A549 (cell line): ENCODE measurements around the gene SMIM20. TPM values are rescaled to one million over a fixed set of nuclear protein-coding genes. Genes with fewer than 3 reads are reported as not detected.

Source experiments
- ATAC-seq, 2 experiments: fragments of 200-7000 bp in 1 of 2; fragments of >200 bp in 1 of 2; cut with Nextera tagmentation in 1 of 2; cut with Tn5 transposase in 1 of 2; 3 replicates each; pipeline versions ENCODE4 v1.8.0 to v1.9.1; 2018 to 2020; ENCODE audit warnings: mild to moderate bottlenecking in 1 of 2, moderate library complexity in 1 of 2
- CTCF ChIA-PET: fragments of 300-600 bp; sonication (Branson Sonifier 250); formaldehyde crosslinking; extraction: SDS; loops from one replicate; lab custom pipeline; 2021; ENCODE audit warnings: antibody characterized with exemption, inconsistent platforms; lab: Yijun Ruan, JAX
- POLR2A ChIA-PET: fragments of 350-600 bp; formaldehyde crosslinking; extraction: SDS; loops from one replicate; lab custom pipeline; 2021; ENCODE audit warnings: antibody characterized with exemption, inconsistent platforms; lab: Yijun Ruan, JAX
- DNase-seq, 2 experiments: peaks; one replicate each; pipeline versions ENCODE4 v3.0.0 to v3.0.0-alpha.2; 2011 to 2016; ENCODE audit warnings: low read depth in 1 of 2, low spot score in 1 of 2
- FAIRE-seq: peaks from 2 replicates; lab custom pipeline; 2011; peaks lifted over from hg19 to GRCh38; lab: Jason Lieb, UNC
- H3K27ac ChIP-seq, 2 experiments: fragments of >200 bp; sonication (Bioruptor Twin); formaldehyde crosslinking; 3 replicates each; pipeline ENCODE4 v1.5.1; 2016 to 2017
- H3K4me1 ChIP-seq: fragments of >200 bp; sonication (Bioruptor Twin); formaldehyde crosslinking; 3 replicates; pipeline ENCODE4 v1.6.1; 2016
- H3K4me2 ChIP-seq: fragments of >200 bp; sonication (Bioruptor Twin); formaldehyde crosslinking; 3 replicates; pipeline ENCODE4 v1.6.1; 2016
- H3K4me3 ChIP-seq: fragments of >200 bp; sonication (Bioruptor Twin); formaldehyde crosslinking; 3 replicates; pipeline ENCODE4 v1.5.1; 2016
- H3K9me3 ChIP-seq: fragments of >200 bp; sonication (Bioruptor Twin); formaldehyde crosslinking; 3 replicates; pipeline ENCODE4 v1.6.1; 2016
- BHLHE40 ChIP-seq: IDR thresholded peaks from 2 replicates; pipeline ENCODE4 v1.6.1; 2012; ENCODE audit warnings: low read depth, low read length, inconsistent platforms
- CBX2 ChIP-seq: fragments of 200-600 bp; sonication (generic); IDR thresholded peaks from 2 replicates; pipeline ENCODE4 v1.6.1; 2016; ENCODE audit warnings: low read depth, mild to moderate bottlenecking, borderline replicate concordance
- CEBPB ChIP-seq, 2 experiments: fragments of >200 bp in 1 of 2; sonication (Bioruptor Twin) in 1 of 2; formaldehyde crosslinking in 1 of 2; IDR thresholded peaks; 2 replicates each; pipeline ENCODE4 v1.6.1; 2012 to 2016
- CHD2 ChIP-seq: fragments of 150-350 bp; IDR thresholded peaks from 2 replicates; pipeline ENCODE4 v1.6.1; 2014; ENCODE audit warnings: low read length; ENCODE audit not compliant: partially characterized antibody
- EHF ChIP-seq: fragments of 250-450 bp; sonication (Bioruptor Pico); IDR thresholded peaks from 2 replicates; pipeline ENCODE4 v1.5.0; 2020; ENCODE audit warnings: mild to moderate bottlenecking
- FOSL2 ChIP-seq, 2 experiments: fragments of 450-650 bp in 1 of 2; fragments of >200 bp in 1 of 2; sonication (Bioruptor Twin) in 1 of 2; formaldehyde crosslinking; IDR thresholded peaks; 2 replicates each; pipeline versions ENCODE4 v1.5.0 to v1.6.1; 2016 to 2020; ENCODE audit warnings: mild to moderate bottlenecking in 1 of 2, moderate library complexity in 1 of 2
- HDAC2 ChIP-seq: fragments of 200-600 bp; sonication (generic); IDR thresholded peaks from 2 replicates; pipeline ENCODE4 v1.6.1; 2016
- HEYL ChIP-seq: fragments of 250-450 bp; sonication (Bioruptor Pico); IDR thresholded peaks from 2 replicates; pipeline ENCODE4 v1.8.0; 2021; ENCODE audit warnings: mild to moderate bottlenecking, moderate library complexity
- JUN ChIP-seq, 2 experiments: fragments of >200 bp; sonication (Bioruptor Twin); formaldehyde crosslinking; IDR thresholded peaks; 2 replicates in 1 of 2; 3 replicates in 1 of 2; pipeline ENCODE4 v1.6.1; 2016 to 2017
- MAZ ChIP-seq: fragments of 150-350 bp; IDR thresholded peaks from 2 replicates; pipeline ENCODE4 v1.6.1; 2014; ENCODE audit warnings: antibody characterized with exemption, low read depth, low read length, borderline replicate concordance
- NFE2L2 ChIP-seq: fragments of 150-350 bp; conservative IDR thresholded peaks from 2 replicates; pipeline ENCODE4 v1.6.1; 2014; ENCODE audit warnings: low read length
- POLR2A ChIP-seq: IDR thresholded peaks from 2 replicates; pipeline ENCODE4 v1.6.1; 2012; ENCODE audit warnings: mild to moderate bottlenecking, low read length
- POLR2AphosphoS2 ChIP-seq: conservative IDR thresholded peaks from 2 replicates; pipeline ENCODE4 v1.6.1; 2012; ENCODE audit warnings: low read length, improper control_type of control experiment, inconsistent platforms
- RAD21 ChIP-seq, 2 experiments: fragments of >200 bp in 1 of 2; sonication (Bioruptor Twin) in 1 of 2; formaldehyde crosslinking in 1 of 2; IDR thresholded peaks in 1 of 2; conservative IDR thresholded peaks in 1 of 2; 2 replicates in 1 of 2; 3 replicates in 1 of 2; pipeline ENCODE4 v1.6.1; 2012 to 2018; ENCODE audit warnings: inconsistent platforms in 1 of 2
- RARB ChIP-seq: fragments of 250-450 bp; sonication (Bioruptor Pico); IDR thresholded peaks from 2 replicates; pipeline ENCODE4 v1.8.0; 2021; ENCODE audit warnings: mild to moderate bottlenecking, moderate library complexity
- RCOR1 ChIP-seq: fragments of 150-350 bp; IDR thresholded peaks from 2 replicates; pipeline ENCODE4 v1.6.1; 2014; ENCODE audit warnings: antibody characterized with exemption, low read length, low read depth
- TFCP2L1 ChIP-seq: fragments of 250-450 bp; sonication (Bioruptor Pico); IDR thresholded peaks from 2 replicates; pipeline ENCODE4 v1.5.0; 2021; ENCODE audit warnings: mild to moderate bottlenecking
- ZC3H11A ChIP-seq: fragments of 450-650 bp; IDR thresholded peaks from 2 replicates; pipeline ENCODE4 v1.6.1; 2014; ENCODE audit warnings: antibody characterized with exemption, mild to moderate bottlenecking
- ZFP36 ChIP-seq: fragments of 450-650 bp; IDR thresholded peaks from 2 replicates; pipeline ENCODE4 v1.6.1; 2014; ENCODE audit warnings: borderline replicate concordance; ENCODE audit not compliant: partially characterized antibody
- ZNF302 ChIP-seq: fragments of 250-450 bp; sonication (Bioruptor Pico); IDR thresholded peaks from 2 replicates; pipeline ENCODE4 v1.9.0; 2021; ENCODE audit warnings: inconsistent platforms, mild to moderate bottlenecking, moderate library complexity
- WGBS: methylation state at CpG from one replicate; pipeline ENCODE4 v1.1.6; 2017; ENCODE audit errors: missing lambda C conversion rate; 5-methylcytosine and 5-hydroxymethylcytosine counted together
- polyA plus RNA-seq, 4 experiments: library from polyadenylated mRNA; depleted of rRNA in 3 of 4; stranded (reverse); fragments of >200 nt; fragmentation: RNase III in 1 of 4; extraction: RNeasy Plus Mini Kit Qiagen cat#74134 plus additional on column Dnase treatment in 1 of 4; gene quantifications; 2 replicates in 3 of 4; 3 replicates in 1 of 4; pipeline ENCODE4 v1.2.3, GENCODE V29; 2011 to 2017
- TF ChIP-seq, protein P1 (sequence below): fragments of 250-450 bp; sonication (Bioruptor Pico); IDR thresholded peaks from 2 replicates; pipeline ENCODE4 v1.5.0; 2021; ENCODE audit warnings: mild to moderate bottlenecking, moderate library complexity, borderline replicate concordance
- TF ChIP-seq, protein P2 (sequence below): fragments of >200 bp; sonication (Bioruptor Twin); formaldehyde crosslinking; IDR thresholded peaks from 3 replicates; pipeline ENCODE4 v1.6.1; 2016
- TF ChIP-seq, protein P3 (sequence below): fragments of 250-450 bp; sonication (Bioruptor Pico); IDR thresholded peaks from 2 replicates; pipeline ENCODE4 v1.5.0; 2020; ENCODE audit warnings: low read depth, mild to moderate bottlenecking, moderate library complexity
- TF ChIP-seq, protein P4 (sequence below): fragments of 150-350 bp; IDR thresholded peaks from 2 replicates; pipeline ENCODE4 v1.6.1; 2014; ENCODE audit warnings: low read depth, mild to moderate bottlenecking, low read length
- TF ChIP-seq, protein P5 (sequence below): fragments of >200 bp; sonication (Bioruptor Twin); formaldehyde crosslinking; IDR thresholded peaks from 3 replicates; pipeline ENCODE4 v1.5.1; 2016

The SMIM20 gene
- polyA plus RNA-seq, 2 of the 4 experiments (the other 2 are of a cell fraction), result 32.9 to 50.5 TPM

DNA sequence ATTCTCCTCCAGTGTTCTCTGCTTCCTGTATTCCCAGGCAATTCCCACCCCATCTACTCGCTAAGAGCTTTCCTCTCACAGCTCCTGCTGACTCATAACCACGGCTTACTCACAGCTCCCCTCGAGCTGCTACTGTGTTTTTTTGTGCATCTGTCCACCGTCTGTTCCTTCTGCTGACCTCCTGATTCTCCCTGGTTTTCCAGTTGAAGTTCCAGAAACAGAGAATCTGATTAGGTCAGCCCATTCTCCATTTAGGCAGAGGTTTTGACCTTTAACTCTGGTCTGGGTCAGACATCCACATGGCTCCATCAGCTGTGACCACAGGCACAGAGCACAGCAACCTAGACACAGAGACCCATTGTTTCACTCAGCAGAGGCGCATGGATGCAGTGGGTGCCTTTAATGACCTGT is 5.5 kb upstream of the SMIM20 start:
- Histone ChIP-seq H3K9me3 (no peaks in the 10 kb centered on the region; the same call in 2 of the 3 replicates), H3K4me3 (no peak overlapping the region), H3K4me2 (peak overlapping the region; percentile 52; the same call in 2 of the 3 replicates), H3K4me1 (peaks cover 10% of the 10 kb centered on the region; the same call in 1 of the 3 replicates), H3K27ac (peak overlapping the region; percentile 45 to 74; a peak in 4 of 6 replicates)
- TF ChIP-seq FOSL2 (IDR thresholded peaks at IDR 0.05), result no peak
- peak; percentile 21; the same call in 1 of the 2 replicates for TF ChIP-seq FOSL2 (CRISPR knock-in tag; IDR thresholded peaks at IDR 0.05)
- TF ChIP-seq TFCP2L1, result no peak
- ATAC-seq, result peak; percentile 83 to 84
- CTCF ChIA-PET, result interaction anchor here (1.2 to 2.7 kb wide), 2 partner anchors 11 to 12 kb away, joined by 4 to 5 read pairs; no protein-coding TSS in a partner anchor
- WGBS, result 19% methylated on average over 5 of the region's 5 CpGs
- DNase-seq, result peak; percentile 39 to 54
- POLR2A ChIA-PET, result no interaction called here
- FAIRE-seq, result no peak

DNA sequence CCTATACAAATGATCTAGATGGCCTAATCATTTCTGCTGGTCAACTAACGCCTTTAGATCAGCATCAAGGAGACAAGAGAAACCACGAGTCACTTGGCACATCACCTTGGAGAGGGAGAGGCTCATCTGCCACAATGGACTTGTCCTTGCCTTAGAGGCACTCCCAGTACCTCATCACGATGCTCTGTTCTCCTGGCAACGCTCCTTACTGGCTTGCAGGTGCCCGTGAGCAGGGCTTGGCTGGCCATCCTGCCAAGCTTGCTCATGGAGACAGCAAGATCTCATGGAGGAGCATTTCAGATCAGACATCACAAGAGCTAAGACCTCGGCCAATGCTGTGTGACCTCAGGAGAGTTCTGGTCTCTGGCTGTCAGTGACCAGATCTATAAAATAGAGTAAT is 2.7 kb upstream of the SMIM20 start:
- no peak overlapping the region for H3K4me3 ChIP-seq
- H3K9me3 ChIP-seq, result no peaks in the 10 kb centered on the region; the same call in 2 of the 3 replicates
- DNase-seq, result no peak
- ChIA-PET POLR2A (no interaction called here), CTCF (interaction anchor here (0.9 to 1.5 kb wide), 2 partner anchors 14 to 18 kb away, joined by 3 to 4 read pairs; no protein-coding TSS in a partner anchor)
- peaks cover 18% of the 10 kb centered on the region; the same call in 2 of the 3 replicates for H3K4me1 ChIP-seq
- no peak overlapping the region for H3K4me2 ChIP-seq
- no peak for FAIRE-seq
- TF ChIP-seq NFE2L2 (no peak), JUN (IDR thresholded peaks at IDR 0.05) (no peak), POLR2A (no peak), RAD21 (conservative IDR thresholded peaks at IDR 0.05 in 1 of 2, IDR thresholded peaks at IDR 0.05 in 1 of 2) (no peak), CHD2 (no peak), ZC3H11A (no peak), RCOR1 (no peak), ZNF302 (CRISPR knock-in tag) (no peak), TFCP2L1 (no peak), HEYL (CRISPR knock-in tag) (no peak), EHF (CRISPR knock-in tag) (no peak), MAZ (no peak)
- TF ChIP-seq, protein P1, sequence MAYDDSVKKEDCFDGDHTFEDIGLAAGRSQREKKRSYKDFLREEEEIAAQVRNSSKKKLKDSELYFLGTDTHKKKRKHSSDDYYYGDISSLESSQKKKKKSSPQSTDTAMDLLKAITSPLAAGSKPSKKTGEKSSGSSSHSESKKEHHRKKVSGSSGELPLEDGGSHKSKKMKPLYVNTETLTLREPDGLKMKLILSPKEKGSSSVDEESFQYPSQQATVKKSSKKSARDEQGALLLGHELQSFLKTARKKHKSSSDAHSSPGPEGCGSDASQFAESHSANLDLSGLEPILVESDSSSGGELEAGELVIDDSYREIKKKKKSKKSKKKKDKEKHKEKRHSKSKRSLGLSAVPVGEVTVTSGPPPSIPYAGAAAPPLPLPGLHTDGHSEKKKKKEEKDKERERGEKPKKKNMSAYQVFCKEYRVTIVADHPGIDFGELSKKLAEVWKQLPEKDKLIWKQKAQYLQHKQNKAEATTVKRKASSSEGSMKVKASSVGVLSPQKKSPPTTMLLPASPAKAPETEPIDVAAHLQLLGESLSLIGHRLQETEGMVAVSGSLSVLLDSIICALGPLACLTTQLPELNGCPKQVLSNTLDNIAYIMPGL (CRISPR knock-in tag), result no peak
- WGBS, result 48% methylated on average over 6 of the region's 6 CpGs
- ATAC-seq, result no peak
- H3K27ac ChIP-seq, result no peak overlapping the region

DNA sequence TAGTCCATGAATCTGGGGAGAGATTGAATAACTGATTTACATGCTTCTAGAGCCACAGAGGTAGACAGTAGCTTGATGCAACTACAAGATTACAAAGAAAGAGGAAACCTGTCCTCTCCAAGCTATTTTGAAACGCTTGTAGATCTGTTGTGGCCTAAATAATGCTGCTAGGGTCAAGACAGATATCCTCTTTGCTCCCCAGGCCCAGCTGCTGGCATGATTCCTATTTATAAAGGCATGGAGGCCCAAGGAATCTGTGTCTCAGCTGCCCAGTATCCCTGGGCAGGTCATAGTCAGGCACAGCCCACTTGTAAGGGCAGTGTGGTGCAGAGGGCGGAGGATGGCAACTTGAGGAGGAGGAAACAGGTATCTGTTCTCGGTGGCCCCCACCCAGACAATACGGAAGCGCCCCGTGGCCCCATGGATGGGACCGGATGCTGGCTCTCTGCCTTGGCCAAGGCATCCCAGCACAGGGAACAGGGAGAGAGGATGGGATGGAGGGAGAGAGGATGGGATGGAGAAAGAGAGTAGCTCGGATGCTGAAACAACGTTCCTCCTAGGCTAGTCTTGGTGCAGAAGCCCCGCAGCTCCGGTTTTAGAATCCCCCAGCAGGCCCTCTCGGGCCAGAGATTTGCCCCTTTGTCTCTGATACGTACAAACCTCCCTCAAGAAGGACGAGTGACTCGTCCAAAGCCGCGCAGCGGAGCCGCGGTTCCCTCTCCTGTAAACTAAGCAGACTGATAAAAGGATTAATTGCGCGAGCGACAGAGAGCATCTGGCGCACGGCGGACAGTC is 767 bp upstream of the SMIM20 start:
- ChIA-PET POLR2A (interaction anchor here (0.5 to 1.4 kb wide), 2 partner anchors 112 to 177 kb away, joined by 3 read pairs; no protein-coding TSS in a partner anchor), CTCF (interaction anchor here (0.7 to 1.9 kb wide), 3 partner anchors 48 to 498 kb away, joined by 3 to 4 read pairs (median 3); no protein-coding TSS in a partner anchor)
- H3K4me3 ChIP-seq, result peak overlapping the region; percentile 59
- DNase-seq (no peak), FAIRE-seq (no peak), ATAC-seq (peak; percentile 5 to 10; a peak in 4 of 6 replicates)
- H3K9me3 ChIP-seq, result no peaks in the 10 kb centered on the region; the same call in 2 of the 3 replicates
- peak overlapping the region; percentile 71 to 92 for H3K27ac ChIP-seq
- 34% methylated on average over 18 of the region's 26 CpGs for WGBS
- H3K4me1 ChIP-seq, result peaks cover 15% of the 10 kb centered on the region; the same call in 2 of the 3 replicates
- peak overlapping the region; percentile 91 for H3K4me2 ChIP-seq
- TF ChIP-seq POLR2AphosphoS2 (no peak), BHLHE40 (no peak), RARB (no peak), HDAC2 (no peak), CEBPB (IDR thresholded peaks at IDR 0.05) (no peak), ZFP36 (no peak), CBX2 (no peak)
- TF ChIP-seq, protein P2, sequence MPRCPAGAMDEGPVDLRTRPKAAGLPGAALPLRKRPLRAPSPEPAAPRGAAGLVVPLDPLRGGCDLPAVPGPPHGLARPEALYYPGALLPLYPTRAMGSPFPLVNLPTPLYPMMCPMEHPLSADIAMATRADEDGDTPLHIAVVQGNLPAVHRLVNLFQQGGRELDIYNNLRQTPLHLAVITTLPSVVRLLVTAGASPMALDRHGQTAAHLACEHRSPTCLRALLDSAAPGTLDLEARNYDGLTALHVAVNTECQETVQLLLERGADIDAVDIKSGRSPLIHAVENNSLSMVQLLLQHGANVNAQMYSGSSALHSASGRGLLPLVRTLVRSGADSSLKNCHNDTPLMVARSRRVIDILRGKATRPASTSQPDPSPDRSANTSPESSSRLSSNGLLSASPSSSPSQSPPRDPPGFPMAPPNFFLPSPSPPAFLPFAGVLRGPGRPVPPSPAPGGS, result no peak
- TF ChIP-seq, protein P3, sequence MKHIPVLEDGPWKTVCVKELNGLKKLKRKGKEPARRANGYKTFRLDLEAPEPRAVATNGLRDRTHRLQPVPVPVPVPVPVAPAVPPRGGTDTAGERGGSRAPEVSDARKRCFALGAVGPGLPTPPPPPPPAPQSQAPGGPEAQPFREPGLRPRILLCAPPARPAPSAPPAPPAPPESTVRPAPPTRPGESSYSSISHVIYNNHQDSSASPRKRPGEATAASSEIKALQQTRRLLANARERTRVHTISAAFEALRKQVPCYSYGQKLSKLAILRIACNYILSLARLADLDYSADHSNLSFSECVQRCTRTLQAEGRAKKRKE (CRISPR knock-in tag), result no peak
- TF ChIP-seq, protein P4, sequence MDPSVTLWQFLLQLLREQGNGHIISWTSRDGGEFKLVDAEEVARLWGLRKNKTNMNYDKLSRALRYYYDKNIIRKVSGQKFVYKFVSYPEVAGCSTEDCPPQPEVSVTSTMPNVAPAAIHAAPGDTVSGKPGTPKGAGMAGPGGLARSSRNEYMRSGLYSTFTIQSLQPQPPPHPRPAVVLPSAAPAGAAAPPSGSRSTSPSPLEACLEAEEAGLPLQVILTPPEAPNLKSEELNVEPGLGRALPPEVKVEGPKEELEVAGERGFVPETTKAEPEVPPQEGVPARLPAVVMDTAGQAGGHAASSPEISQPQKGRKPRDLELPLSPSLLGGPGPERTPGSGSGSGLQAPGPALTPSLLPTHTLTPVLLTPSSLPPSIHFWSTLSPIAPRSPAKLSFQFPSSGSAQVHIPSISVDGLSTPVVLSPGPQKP, result no peak
- TF ChIP-seq, protein P5, sequence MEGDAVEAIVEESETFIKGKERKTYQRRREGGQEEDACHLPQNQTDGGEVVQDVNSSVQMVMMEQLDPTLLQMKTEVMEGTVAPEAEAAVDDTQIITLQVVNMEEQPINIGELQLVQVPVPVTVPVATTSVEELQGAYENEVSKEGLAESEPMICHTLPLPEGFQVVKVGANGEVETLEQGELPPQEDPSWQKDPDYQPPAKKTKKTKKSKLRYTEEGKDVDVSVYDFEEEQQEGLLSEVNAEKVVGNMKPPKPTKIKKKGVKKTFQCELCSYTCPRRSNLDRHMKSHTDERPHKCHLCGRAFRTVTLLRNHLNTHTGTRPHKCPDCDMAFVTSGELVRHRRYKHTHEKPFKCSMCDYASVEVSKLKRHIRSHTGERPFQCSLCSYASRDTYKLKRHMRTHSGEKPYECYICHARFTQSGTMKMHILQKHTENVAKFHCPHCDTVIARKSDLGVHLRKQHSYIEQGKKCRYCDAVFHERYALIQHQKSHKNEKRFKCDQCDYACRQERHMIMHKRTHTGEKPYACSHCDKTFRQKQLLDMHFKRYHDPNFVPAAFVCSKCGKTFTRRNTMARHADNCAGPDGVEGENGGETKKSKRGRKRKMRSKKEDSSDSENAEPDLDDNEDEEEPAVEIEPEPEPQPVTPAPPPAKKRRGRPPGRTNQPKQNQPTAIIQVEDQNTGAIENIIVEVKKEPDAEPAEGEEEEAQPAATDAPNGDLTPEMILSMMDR, result no peak
